Calu3 (cell line): ENCODE measurements around the gene SNX27. TPM values are rescaled to one million over a fixed set of nuclear protein-coding genes. Genes with fewer than 3 reads are reported as not detected.

Experiments used
- BruUV-seq: library from RNA; stranded (reverse); fragments of 400-500 nt; replicated peaks from 2 replicates; lab custom pipeline; 2021; lab: Mats Ljungman, UMichigan
- CTCF ChIA-PET: fragments of 300-600 bp; sonication (Branson Sonifier 250); formaldehyde crosslinking; loops from one replicate; lab custom pipeline; 2022; ENCODE audit warnings: antibody characterized with exemption; lab: Charles Lee
- DNase-seq: peaks from one replicate; pipeline ENCODE4 v3.0.0; 2022
- H3K27ac Mint-ChIP-seq: one replicate; pipeline ENCODE4 v1.8.0; 2022; ENCODE audit warnings: mixed read lengths; ENCODE audit not compliant: unreplicated experiment
- H3K27me3 Mint-ChIP-seq: one replicate; pipeline ENCODE4 v1.8.0; 2022; ENCODE audit warnings: mixed read lengths; ENCODE audit not compliant: unreplicated experiment
- H3K36me3 Mint-ChIP-seq: one replicate; pipeline ENCODE4 v1.8.0; 2022; ENCODE audit warnings: mild to moderate bottlenecking, moderate library complexity, mixed read lengths; ENCODE audit not compliant: insufficient read depth, unreplicated experiment
- H3K4me1 Mint-ChIP-seq: one replicate; pipeline ENCODE4 v1.8.0; 2022; ENCODE audit warnings: mild to moderate bottlenecking, low read depth, mixed read lengths; ENCODE audit not compliant: unreplicated experiment
- H3K4me3 Mint-ChIP-seq: one replicate; pipeline ENCODE4 v1.8.0; 2022; ENCODE audit warnings: mild to moderate bottlenecking, low read depth, moderate library complexity, mixed read lengths; ENCODE audit not compliant: unreplicated experiment
- H3K9me3 Mint-ChIP-seq: one replicate; pipeline ENCODE4 v1.8.0; 2022; ENCODE audit warnings: low read depth, mixed read lengths; ENCODE audit not compliant: unreplicated experiment
- intact Hi-C: fragments of 100-400 bp; cut with micrococcal nuclease; formaldehyde crosslinking; loops from one replicate; pipeline ENCODE4 v1.10.0; 2022; ENCODE audit not compliant: unreplicated experiment
- total RNA-seq: library from RNA; stranded (reverse); gene quantifications from 2 replicates; pipeline ENCODE4 v1.2.3, GENCODE V29; 2022
- TF ChIP-seq, protein P1 (sequence below): fragments of 200-600 bp; IDR thresholded peaks from one replicate; pipeline ENCODE4 v1.8.0; 2022; ENCODE audit warnings: antibody characterized with exemption; ENCODE audit not compliant: unreplicated experiment

Gene SNX27
- total RNA-seq, 1 experiment from 2014 or later, result 57.1 TPM

DNA sequence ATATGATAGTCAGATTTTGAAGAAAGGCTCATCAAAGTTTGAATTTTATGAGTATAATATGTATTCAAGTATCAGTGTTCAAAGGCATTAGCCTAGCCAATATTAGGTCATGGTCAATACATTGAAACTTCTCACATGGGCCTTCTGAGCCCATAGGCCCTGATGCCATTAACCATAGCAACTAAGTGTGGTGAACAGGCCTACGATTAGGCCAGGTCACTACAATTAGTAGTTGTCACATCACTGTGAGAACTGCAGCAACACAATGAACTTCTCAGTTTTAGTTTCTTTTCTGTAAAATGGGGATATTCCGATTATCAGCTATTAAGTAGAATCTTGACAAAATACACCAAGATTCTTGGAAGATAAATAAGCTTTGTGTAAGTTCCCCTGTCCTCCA lies 74.7 kb downstream of the SNX27 start:
- CTCF ChIA-PET, result interaction anchor here (0.5 kb wide), 1 partner anchor 109 kb away, joined by 4 read pairs; no protein-coding TSS in a partner anchor
- TF ChIP-seq, protein P1, sequence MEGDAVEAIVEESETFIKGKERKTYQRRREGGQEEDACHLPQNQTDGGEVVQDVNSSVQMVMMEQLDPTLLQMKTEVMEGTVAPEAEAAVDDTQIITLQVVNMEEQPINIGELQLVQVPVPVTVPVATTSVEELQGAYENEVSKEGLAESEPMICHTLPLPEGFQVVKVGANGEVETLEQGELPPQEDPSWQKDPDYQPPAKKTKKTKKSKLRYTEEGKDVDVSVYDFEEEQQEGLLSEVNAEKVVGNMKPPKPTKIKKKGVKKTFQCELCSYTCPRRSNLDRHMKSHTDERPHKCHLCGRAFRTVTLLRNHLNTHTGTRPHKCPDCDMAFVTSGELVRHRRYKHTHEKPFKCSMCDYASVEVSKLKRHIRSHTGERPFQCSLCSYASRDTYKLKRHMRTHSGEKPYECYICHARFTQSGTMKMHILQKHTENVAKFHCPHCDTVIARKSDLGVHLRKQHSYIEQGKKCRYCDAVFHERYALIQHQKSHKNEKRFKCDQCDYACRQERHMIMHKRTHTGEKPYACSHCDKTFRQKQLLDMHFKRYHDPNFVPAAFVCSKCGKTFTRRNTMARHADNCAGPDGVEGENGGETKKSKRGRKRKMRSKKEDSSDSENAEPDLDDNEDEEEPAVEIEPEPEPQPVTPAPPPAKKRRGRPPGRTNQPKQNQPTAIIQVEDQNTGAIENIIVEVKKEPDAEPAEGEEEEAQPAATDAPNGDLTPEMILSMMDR, result no peak
- no peak overlapping the region for H3K27ac Mint-ChIP-seq
- BruUV-seq, result no TSS peak
- no peaks in the 10 kb centered on the region for H3K9me3 Mint-ChIP-seq
- H3K36me3 Mint-ChIP-seq, result peaks cover 6% of the 10 kb centered on the region
- no peak for DNase-seq
- H3K27me3 Mint-ChIP-seq, result no peaks in the 10 kb centered on the region
- intact Hi-C loops, result no loop called here
- no peak overlapping the region for H3K4me3 Mint-ChIP-seq
- peaks cover 7% of the 10 kb centered on the region for H3K4me1 Mint-ChIP-seq

- no peaks in the 10 kb centered on the region for H3K4me1 Mint-ChIP-seq
- TF ChIP-seq, protein P1, result no peak
Measured at GRCh38 chr1:151689494-151689893, 77.6 kb downstream of the SNX27 start.

GRCh38 chr1:151692226-151692625 lies 80.4 kb downstream of the SNX27 start:
- Mint-ChIP-seq H3K4me3 (no peak overlapping the region), H3K36me3 (peaks cover 18% of the 10 kb centered on the region), H3K27ac (no peak overlapping the region), H3K9me3 (no peaks in the 10 kb centered on the region), H3K4me1 (no peaks in the 10 kb centered on the region), H3K27me3 (no peaks in the 10 kb centered on the region)
- intact Hi-C loops, result no loop called here
- no peak for DNase-seq
- no TSS peak for BruUV-seq
- CTCF ChIA-PET, result interaction anchor here (0.6 to 2.1 kb wide), 3 partner anchors 19 to 480 kb away, joined by 4 to 17 read pairs (median 8); no protein-coding TSS in a partner anchor
- TF ChIP-seq, protein P1, result no peak

More at GRCh38 chr1:151689494-151689893, 77.6 kb downstream of the SNX27 start:
- no peak overlapping the region for H3K27ac Mint-ChIP-seq
- no TSS peak for BruUV-seq
- no peak overlapping the region for H3K4me3 Mint-ChIP-seq
- no peak for DNase-seq
- intact Hi-C loops, result no loop called here
- no peaks in the 10 kb centered on the region for H3K9me3 Mint-ChIP-seq
- H3K36me3 Mint-ChIP-seq, result peaks cover 10% of the 10 kb centered on the region
- no peaks in the 10 kb centered on the region for H3K27me3 Mint-ChIP-seq
- CTCF ChIA-PET, result interaction anchor here (2.0 kb wide), 1 partner anchor 9 kb away, joined by 8 read pairs; no protein-coding TSS in a partner anchor

DNA sequence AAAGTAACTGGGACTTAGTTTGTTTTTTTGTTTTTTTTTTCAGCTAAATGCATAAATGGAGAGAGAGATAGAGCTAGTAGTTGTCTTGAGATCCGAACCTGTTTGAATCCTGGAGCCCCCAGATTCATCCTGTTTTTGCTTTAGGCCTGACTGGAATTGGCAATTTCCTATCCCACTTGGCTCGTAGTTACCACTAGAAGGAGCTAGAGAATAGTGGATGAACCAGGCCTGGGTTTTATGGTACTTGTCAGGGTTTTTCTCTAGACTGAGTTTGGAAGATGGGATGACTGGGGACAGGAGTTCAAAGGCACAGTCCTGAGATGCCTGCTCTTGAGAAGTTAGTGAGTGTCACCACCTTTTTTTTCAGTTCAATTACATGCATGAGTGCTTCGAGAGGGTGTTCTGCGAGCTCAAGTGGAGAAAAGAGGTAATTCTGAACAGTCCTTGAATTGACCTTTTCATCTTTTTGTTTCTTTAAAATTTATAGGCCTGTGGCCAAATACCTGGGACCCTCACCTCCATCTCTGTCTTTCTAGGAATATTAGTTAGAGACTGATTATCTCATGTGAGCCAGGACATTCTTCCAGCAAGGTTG lies 81.3 kb downstream of the SNX27 start:
- H3K36me3 Mint-ChIP-seq, result peaks cover 14% of the 10 kb centered on the region
- TF ChIP-seq, protein P1, result peak; percentile 39
- DNase-seq, result peak; percentile 34
- no peaks in the 10 kb centered on the region for H3K4me1 Mint-ChIP-seq
- H3K27ac Mint-ChIP-seq, result no peak overlapping the region
- no peak overlapping the region for H3K4me3 Mint-ChIP-seq
- CTCF ChIA-PET, result interaction anchor here (0.8 to 2.1 kb wide), 11 partner anchors 12 to 143 kb away, joined by 3 to 17 read pairs (median 4); no protein-coding TSS in a partner anchor
- no TSS peak for BruUV-seq
- intact Hi-C loops, result loop anchor here (1.0 kb wide), 2 partner anchors 42 to 143 kb away; no protein-coding TSS in a partner anchor
- H3K9me3 Mint-ChIP-seq, result no peaks in the 10 kb centered on the region
- no peaks in the 10 kb centered on the region for H3K27me3 Mint-ChIP-seq
